Glutamatergic neuron (in vitro differentiated cells): ENCODE data around the gene ZFYVE16. TPM values are rescaled to one million over a fixed set of nuclear protein-coding genes. Genes with fewer than 3 reads are reported as not detected.

ENCODE experiments used
- DNase-seq: peaks from one replicate; pipeline ENCODE4 v3.0.0; 2022
- H3K27ac Mint-ChIP-seq: one replicate; pipeline ENCODE4 v1.8.0; 2020; ENCODE audit warnings: mild to moderate bottlenecking, mixed read lengths, inconsistent platforms; ENCODE audit not compliant: unreplicated experiment
- H3K27me3 Mint-ChIP-seq: one replicate; pipeline ENCODE4 v1.8.0; 2020; ENCODE audit warnings: mild to moderate bottlenecking, moderate library complexity, mixed read lengths, inconsistent platforms; ENCODE audit not compliant: unreplicated experiment
- H3K36me3 Mint-ChIP-seq: one replicate; pipeline ENCODE4 v1.8.0; 2020; ENCODE audit warnings: mild to moderate bottlenecking, mixed read lengths, inconsistent platforms; ENCODE audit not compliant: unreplicated experiment
- H3K4me1 Mint-ChIP-seq: one replicate; pipeline ENCODE4 v1.8.0; 2020; ENCODE audit warnings: mild to moderate bottlenecking, low read depth, mixed read lengths, inconsistent platforms; ENCODE audit not compliant: unreplicated experiment
- H3K4me3 Mint-ChIP-seq: one replicate; pipeline ENCODE4 v1.8.0; 2020; ENCODE audit warnings: mild to moderate bottlenecking, mixed read lengths, inconsistent platforms; ENCODE audit not compliant: unreplicated experiment
- H3K9me3 Mint-ChIP-seq: one replicate; pipeline ENCODE4 v1.8.0; 2020; ENCODE audit warnings: mild to moderate bottlenecking, moderate library complexity, mixed read lengths, inconsistent platforms; ENCODE audit not compliant: unreplicated experiment
- total RNA-seq: library from RNA; stranded (reverse); fragmentation: NEBNext Ultra II Directional; extraction: Animal tissue kit (Norgen Biotek cat#: 25700); gene quantifications from one replicate; pipeline ENCODE4 v1.2.1, GENCODE V29; 2021; ENCODE audit not compliant: unreplicated experiment
- TF ChIP-seq, protein P1 (sequence below): fragments of 200-600 bp; sonication (generic); IDR thresholded peaks from one replicate; pipeline ENCODE4 v1.5.0; 2021; ENCODE audit not compliant: partially characterized antibody, unreplicated experiment

The ZFYVE16 gene
- total RNA-seq, 1 donor from 2014 or later = 51.5 TPM

DNA sequence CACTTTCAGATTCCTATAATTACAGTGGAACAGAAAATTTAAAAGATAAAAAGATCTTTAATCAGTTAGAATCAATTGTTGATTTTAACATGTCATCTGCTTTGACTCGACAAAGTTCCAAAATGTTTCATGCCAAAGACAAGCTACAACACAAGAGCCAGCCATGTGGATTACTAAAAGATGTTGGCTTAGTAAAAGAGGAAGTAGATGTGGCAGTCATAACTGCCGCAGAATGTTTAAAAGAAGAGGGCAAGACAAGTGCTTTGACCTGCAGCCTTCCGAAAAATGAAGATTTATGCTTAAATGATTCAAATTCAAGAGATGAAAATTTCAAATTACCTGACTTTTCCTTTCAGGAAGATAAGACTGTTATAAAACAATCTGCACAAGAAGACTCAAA is 29.5 kb downstream of the ZFYVE16 start:
- no peaks in the 10 kb centered on the region for H3K36me3 Mint-ChIP-seq

DNA sequence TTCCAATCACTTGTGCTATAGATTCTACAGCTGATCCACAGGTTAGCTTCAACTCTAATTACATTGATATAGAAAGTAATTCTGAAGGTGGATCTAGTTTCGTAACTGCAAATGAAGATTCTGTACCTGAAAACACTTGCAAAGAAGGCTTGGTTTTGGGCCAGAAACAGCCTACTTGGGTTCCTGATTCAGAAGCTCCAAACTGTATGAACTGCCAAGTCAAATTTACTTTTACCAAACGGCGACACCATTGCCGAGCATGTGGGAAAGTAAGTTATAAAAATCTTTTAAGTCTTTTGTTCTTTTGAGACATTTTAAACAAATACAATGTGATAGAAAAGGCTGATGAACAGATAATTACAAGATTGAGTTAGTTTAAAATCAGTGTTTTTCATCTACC is 30.9 kb downstream of the ZFYVE16 start:
- no peaks in the 10 kb centered on the region for H3K4me1 Mint-ChIP-seq
- H3K27ac Mint-ChIP-seq = no peak overlapping the region
- TF ChIP-seq, protein P1, sequence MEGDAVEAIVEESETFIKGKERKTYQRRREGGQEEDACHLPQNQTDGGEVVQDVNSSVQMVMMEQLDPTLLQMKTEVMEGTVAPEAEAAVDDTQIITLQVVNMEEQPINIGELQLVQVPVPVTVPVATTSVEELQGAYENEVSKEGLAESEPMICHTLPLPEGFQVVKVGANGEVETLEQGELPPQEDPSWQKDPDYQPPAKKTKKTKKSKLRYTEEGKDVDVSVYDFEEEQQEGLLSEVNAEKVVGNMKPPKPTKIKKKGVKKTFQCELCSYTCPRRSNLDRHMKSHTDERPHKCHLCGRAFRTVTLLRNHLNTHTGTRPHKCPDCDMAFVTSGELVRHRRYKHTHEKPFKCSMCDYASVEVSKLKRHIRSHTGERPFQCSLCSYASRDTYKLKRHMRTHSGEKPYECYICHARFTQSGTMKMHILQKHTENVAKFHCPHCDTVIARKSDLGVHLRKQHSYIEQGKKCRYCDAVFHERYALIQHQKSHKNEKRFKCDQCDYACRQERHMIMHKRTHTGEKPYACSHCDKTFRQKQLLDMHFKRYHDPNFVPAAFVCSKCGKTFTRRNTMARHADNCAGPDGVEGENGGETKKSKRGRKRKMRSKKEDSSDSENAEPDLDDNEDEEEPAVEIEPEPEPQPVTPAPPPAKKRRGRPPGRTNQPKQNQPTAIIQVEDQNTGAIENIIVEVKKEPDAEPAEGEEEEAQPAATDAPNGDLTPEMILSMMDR = no peak
- H3K9me3 Mint-ChIP-seq = peaks cover 3% of the 10 kb centered on the region
- H3K36me3 Mint-ChIP-seq = no peaks in the 10 kb centered on the region
- no peaks in the 10 kb centered on the region for H3K27me3 Mint-ChIP-seq
- no peak overlapping the region for H3K4me3 Mint-ChIP-seq
- no peak for DNase-seq

More for the DNA sequence above, 29.5 kb downstream of the ZFYVE16 start:
- H3K4me1 Mint-ChIP-seq = no peaks in the 10 kb centered on the region
- H3K27me3 Mint-ChIP-seq = no peaks in the 10 kb centered on the region
- no peak for DNase-seq
- TF ChIP-seq, protein P1 = no peak
- no peak overlapping the region for H3K27ac Mint-ChIP-seq
- H3K4me3 Mint-ChIP-seq = no peak overlapping the region
- H3K9me3 Mint-ChIP-seq = peaks cover 3% of the 10 kb centered on the region

- TF ChIP-seq, protein P1 = no peak
- Mint-ChIP-seq H3K27ac (no peak overlapping the region), H3K36me3 (no peaks in the 10 kb centered on the region), H3K4me3 (no peak overlapping the region), H3K4me1 (no peaks in the 10 kb centered on the region), H3K27me3 (no peaks in the 10 kb centered on the region), H3K9me3 (peaks cover 3% of the 10 kb centered on the region)
- no peak for DNase-seq
These were observed 31.3 kb downstream of the ZFYVE16 start for GRCh38 chr5:80439213-80439612.

DNA sequence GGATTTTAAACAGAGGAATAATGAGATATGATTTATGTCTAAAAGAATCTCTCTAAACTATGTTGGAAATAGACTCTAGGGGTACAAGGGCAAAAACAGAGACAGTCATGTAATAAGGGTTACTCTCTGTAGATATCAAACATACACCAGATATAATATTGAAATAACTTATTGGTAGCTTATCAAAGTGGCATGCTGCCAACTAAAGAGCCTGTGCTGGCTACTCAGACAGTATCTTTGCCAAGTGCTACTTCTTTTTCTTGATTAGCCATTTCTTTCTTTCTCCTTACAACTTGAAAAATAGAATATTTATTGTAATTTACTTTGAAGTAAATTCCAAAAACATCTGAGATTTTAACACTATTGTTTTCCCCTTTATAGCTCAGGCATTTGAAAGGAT is 34.9 kb downstream of the ZFYVE16 start:
- Mint-ChIP-seq H3K4me1 (no peaks in the 10 kb centered on the region), H3K4me3 (no peak overlapping the region), H3K27me3 (no peaks in the 10 kb centered on the region), H3K36me3 (no peaks in the 10 kb centered on the region), H3K27ac (no peak overlapping the region), H3K9me3 (no peaks in the 10 kb centered on the region)
- no peak for DNase-seq
- TF ChIP-seq, protein P1 = no peak

DNA sequence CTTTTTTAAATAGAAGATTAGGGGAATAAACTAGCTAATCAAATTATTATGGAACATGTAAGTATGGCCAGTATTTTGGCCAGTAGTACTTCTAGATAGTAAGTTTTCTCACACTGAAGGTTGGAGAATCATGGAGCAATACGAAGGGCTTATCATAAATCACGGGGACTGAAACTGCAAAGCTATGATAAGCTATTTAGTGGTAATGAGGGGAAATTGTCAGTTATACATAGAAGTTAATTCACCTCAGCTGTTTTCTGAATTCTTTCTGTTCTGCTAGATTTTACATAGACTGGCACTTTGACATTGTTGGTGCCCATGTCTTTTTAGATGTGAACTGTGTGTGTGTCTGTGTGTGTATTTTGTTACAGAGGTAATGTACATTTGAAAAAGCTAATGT is 45.5 kb downstream of the ZFYVE16 start:
- no peak overlapping the region for H3K4me3 Mint-ChIP-seq
- TF ChIP-seq, protein P1 = no peak

More for the DNA sequence above, 45.5 kb downstream of the ZFYVE16 start:
- Mint-ChIP-seq H3K4me1 (no peaks in the 10 kb centered on the region), H3K27ac (no peak overlapping the region), H3K36me3 (no peaks in the 10 kb centered on the region), H3K9me3 (peaks cover 3% of the 10 kb centered on the region), H3K27me3 (no peaks in the 10 kb centered on the region)
- DNase-seq = no peak
